K562 (cell line): ENCODE data around the gene SPRR2E. TPM values are rescaled to one million over a fixed set of nuclear protein-coding genes. Genes with fewer than 3 reads are reported as not detected.

ENCODE experiments used
- CCNT2 ChIP-seq: IDR thresholded peaks from 2 replicates; pipeline ENCODE4 v1.6.1; 2011; ENCODE audit warnings: borderline replicate concordance, low read depth, mild to moderate bottlenecking, moderate library complexity, mixed read lengths, low read length; ENCODE audit not compliant: insufficient read length; ENCODE audit errors: extremely low read depth
- CEBPG ChIP-seq, 3 experiments: fragments of 200-800 bp in 1 of 3; sonication (Bioruptor generic) in 1 of 3; sonication (generic) in 1 of 3; formaldehyde crosslinking in 1 of 3; IDR thresholded peaks in 2 of 3; conservative IDR thresholded peaks in 1 of 3; 2 replicates each; pipeline versions ENCODE4 v1.6.1 to v1.8.0; 2016 to 2022; ENCODE audit warnings: missing compliant biosample characterization in 2 of 3, missing genetic modification characterization in 2 of 3, mild to moderate bottlenecking in 1 of 3, missing genetic modification reagents in 1 of 3
- CHAMP1 ChIP-seq: fragments of 450-650 bp; IDR thresholded peaks from 2 replicates; pipeline ENCODE4 v1.6.1; 2016; ENCODE audit warnings: mild to moderate bottlenecking
- GATAD2B ChIP-seq: fragments of 450-650 bp; IDR thresholded peaks from 2 replicates; pipeline ENCODE4 v1.6.1; 2017; ENCODE audit warnings: mild to moderate bottlenecking, borderline replicate concordance
- HMG20B ChIP-seq: fragments of 250-450 bp; sonication (Bioruptor Pico); IDR thresholded peaks from 2 replicates; pipeline ENCODE4 v1.5.0; 2021; ENCODE audit warnings: mild to moderate bottlenecking
- JUND ChIP-seq, 2 experiments: IDR thresholded peaks; 2 replicates in 1 of 2; 3 replicates in 1 of 2; pipeline ENCODE4 v1.6.1; 2011; ENCODE audit warnings: borderline replicate concordance in 2 of 2, low read depth in 2 of 2, low read length in 2 of 2, improper control_type of control experiment in 1 of 2, missing biosample characterization in 1 of 2, missing genetic modification characterization in 1 of 2, missing genetic modification reagents in 1 of 2
- KAT2B ChIP-seq: IDR thresholded peaks from one replicate; pipeline ENCODE4 v1.6.1; 2012; ENCODE audit warnings: low read depth, mild to moderate bottlenecking, control low read depth, inconsistent platforms, low read length, moderate library complexity
- MAFK ChIP-seq: IDR thresholded peaks from 2 replicates; pipeline ENCODE4 v1.6.1; 2011; ENCODE audit warnings: low read length, improper control_type of control experiment
- PHTF2 ChIP-seq: fragments of 250-450 bp; sonication (Bioruptor Pico); IDR thresholded peaks from 2 replicates; pipeline ENCODE4 v1.5.0; 2021; ENCODE audit warnings: mild to moderate bottlenecking
- SP1 ChIP-seq: sonication (generic); formaldehyde crosslinking; IDR thresholded peaks from 2 replicates; pipeline ENCODE4 v1.8.1; 2022; ENCODE audit warnings: mild to moderate bottlenecking, missing genetic modification reagents
- TBP ChIP-seq: optimal IDR thresholded peaks from 2 replicates; pipeline ENCODE3; 2011; ENCODE audit warnings: low read depth, low read length, improper control_type of control experiment
- TCF3 ChIP-seq: sonication (generic); formaldehyde crosslinking; IDR thresholded peaks from 2 replicates; pipeline ENCODE4 v1.4.0; 2020; ENCODE audit warnings: mild to moderate bottlenecking, missing genetic modification reagents
- TOE1 ChIP-seq, 2 experiments: fragments of 450-650 bp in 1 of 2; sonication (generic) in 1 of 2; formaldehyde crosslinking in 1 of 2; IDR thresholded peaks; 2 replicates each; pipeline versions ENCODE4 v1.7.1 to v1.8.0; 2016 to 2022; ENCODE audit warnings: borderline replicate concordance in 2 of 2, mild to moderate bottlenecking in 2 of 2, antibody characterized with exemption in 1 of 2, inconsistent platforms in 1 of 2, low read depth in 1 of 2, missing genetic modification reagents in 1 of 2, moderate library complexity in 1 of 2
- ZKSCAN8 ChIP-seq: fragments of 200-800 bp; sonication (Bioruptor generic); IDR thresholded peaks from 2 replicates; pipeline ENCODE4 v1.6.1; 2016; ENCODE audit warnings: missing genetic modification characterization, missing compliant biosample characterization
- ZNF165 ChIP-seq: fragments of 250-450 bp; sonication (Bioruptor Pico); IDR thresholded peaks from 2 replicates; pipeline ENCODE4 v1.4.0; 2020; ENCODE audit warnings: borderline replicate concordance
- ZNF24 ChIP-seq: fragments of 450-650 bp; IDR thresholded peaks from 2 replicates; pipeline ENCODE4 v1.6.1; 2016
- ZNF253 ChIP-seq: fragments of 250-450 bp; sonication (Bioruptor Pico); conservative IDR thresholded peaks from 2 replicates; pipeline ENCODE4 v1.6.1; 2021; ENCODE audit warnings: mild to moderate bottlenecking
- polyA plus RNA-seq, 8 experiments: library from polyadenylated mRNA; depleted of rRNA in 4 of 8; stranded (reverse) in 5 of 8; unstranded in 3 of 8; fragments of >200 nt; fragmentation: Nextera tagmentation in 2 of 8; fragmentation: Illumina TruSeq in 1 of 8; extraction: Ambion mirVana in 2 of 8; extraction: Trizol in 1 of 8; gene quantifications; 2 replicates each; pipeline versions ENCODE4 v1.2.1 to v1.2.3, GENCODE V29; 2011 to 2014; ENCODE audit warnings: inconsistent platforms in 1 of 8, missing spikeins in 1 of 8
- total RNA-seq, 7 experiments: library from RNA; depleted of rRNA in 6 of 7; stranded (reverse); fragments of >200 nt in 6 of 7; fragmentation: Illumina TruSeq in 2 of 7; extraction: Trizol in 2 of 7; gene quantifications; 2 replicates each; pipeline versions ENCODE4 v1.2.1 to v1.2.3, GENCODE V29; 2011 to 2021; ENCODE audit warnings: low replicate concordance in 1 of 7
- TF ChIP-seq, protein P1 (sequence below): fragments of 450-650 bp; IDR thresholded peaks from 2 replicates; pipeline ENCODE4 v1.6.1; 2017; ENCODE audit warnings: mild to moderate bottlenecking, moderate library complexity
- TF ChIP-seq, protein P2 (sequence below), 2 experiments: IDR thresholded peaks; 2 replicates each; pipeline ENCODE4 v1.6.1; 2012; ENCODE audit warnings: improper control_type of control experiment in 2 of 2, low read depth in 2 of 2, low read length in 2 of 2, borderline replicate concordance in 1 of 2

The SPRR2E gene
- total and polyA plus RNA-seq, 9 of the 15 experiments (the other 6 are each of a cell fraction or from before 2014, with no cell fraction given) = not detected

- TF ChIP-seq CHAMP1 (peak; percentile 84), MAFK (no peak), ZNF24 (no peak), ZNF253 (no peak), GATAD2B (peak; percentile 75; the same call in 1 of the 2 replicates), PHTF2 (CRISPR knock-in tag) (no peak), TOE1 (IDR thresholded peaks at IDR 0.05; ENCODE audit: borderline replicate concordance) (0 out of 2 replicates have a peak, but pooled peaks have one; percentile 5), TOE1 (CRISPR knock-in tag; IDR thresholded peaks at IDR 0.05; ENCODE audit: borderline replicate concordance, low read depth) (no peak), ZNF165 (CRISPR knock-in tag) (no peak), SP1 (CRISPR knock-in tag) (no peak), TBP (no peak), KAT2B (no peak), CEBPG (CRISPR knock-in tag; IDR thresholded peaks at IDR 0.05) (no peak), CEBPG (tag; conservative IDR thresholded peaks at IDR 0.05 in 1 of 2, IDR thresholded peaks at IDR 0.05 in 1 of 2) (0 out of 4 replicates have a peak, but pooled peaks of 1 of the 2 experiments have one; percentile 16), CCNT2 (peak; percentile 86), TCF3 (CRISPR knock-in tag) (peak; percentile 84), HMG20B (CRISPR knock-in tag) (no peak), JUND (IDR thresholded peaks at IDR 0.05; ENCODE audit: borderline replicate concordance, low read depth, low read length) (peak; percentile 97), JUND (tag; IDR thresholded peaks at IDR 0.05; ENCODE audit: borderline replicate concordance, low read depth, low read length) (peak; percentile 94; the same call in 2 of the 3 replicates), ZKSCAN8 (CRISPR knock-in tag) (peak; percentile 62; the same call in 1 of the 2 replicates)
- TF ChIP-seq, protein P1, sequence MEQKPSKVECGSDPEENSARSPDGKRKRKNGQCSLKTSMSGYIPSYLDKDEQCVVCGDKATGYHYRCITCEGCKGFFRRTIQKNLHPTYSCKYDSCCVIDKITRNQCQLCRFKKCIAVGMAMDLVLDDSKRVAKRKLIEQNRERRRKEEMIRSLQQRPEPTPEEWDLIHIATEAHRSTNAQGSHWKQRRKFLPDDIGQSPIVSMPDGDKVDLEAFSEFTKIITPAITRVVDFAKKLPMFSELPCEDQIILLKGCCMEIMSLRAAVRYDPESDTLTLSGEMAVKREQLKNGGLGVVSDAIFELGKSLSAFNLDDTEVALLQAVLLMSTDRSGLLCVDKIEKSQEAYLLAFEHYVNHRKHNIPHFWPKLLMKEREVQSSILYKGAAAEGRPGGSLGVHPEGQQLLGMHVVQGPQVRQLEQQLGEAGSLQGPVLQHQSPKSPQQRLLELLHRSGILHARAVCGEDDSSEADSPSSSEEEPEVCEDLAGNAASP = no peak
- TF ChIP-seq, protein P2, sequence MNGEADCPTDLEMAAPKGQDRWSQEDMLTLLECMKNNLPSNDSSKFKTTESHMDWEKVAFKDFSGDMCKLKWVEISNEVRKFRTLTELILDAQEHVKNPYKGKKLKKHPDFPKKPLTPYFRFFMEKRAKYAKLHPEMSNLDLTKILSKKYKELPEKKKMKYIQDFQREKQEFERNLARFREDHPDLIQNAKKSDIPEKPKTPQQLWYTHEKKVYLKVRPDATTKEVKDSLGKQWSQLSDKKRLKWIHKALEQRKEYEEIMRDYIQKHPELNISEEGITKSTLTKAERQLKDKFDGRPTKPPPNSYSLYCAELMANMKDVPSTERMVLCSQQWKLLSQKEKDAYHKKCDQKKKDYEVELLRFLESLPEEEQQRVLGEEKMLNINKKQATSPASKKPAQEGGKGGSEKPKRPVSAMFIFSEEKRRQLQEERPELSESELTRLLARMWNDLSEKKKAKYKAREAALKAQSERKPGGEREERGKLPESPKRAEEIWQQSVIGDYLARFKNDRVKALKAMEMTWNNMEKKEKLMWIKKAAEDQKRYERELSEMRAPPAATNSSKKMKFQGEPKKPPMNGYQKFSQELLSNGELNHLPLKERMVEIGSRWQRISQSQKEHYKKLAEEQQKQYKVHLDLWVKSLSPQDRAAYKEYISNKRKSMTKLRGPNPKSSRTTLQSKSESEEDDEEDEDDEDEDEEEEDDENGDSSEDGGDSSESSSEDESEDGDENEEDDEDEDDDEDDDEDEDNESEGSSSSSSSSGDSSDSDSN (IDR thresholded peaks at IDR 0.05; ENCODE audit: borderline replicate concordance in 1 of 2, low read depth in 2 of 2, low read length in 2 of 2) = 0 out of 4 replicates have a peak, but pooled peaks of 1 of the 2 experiments have one; percentile 20
Measured at GRCh38 chr1:153058826-153059784, 35.2 kb downstream of the SPRR2E start (continued).
